GM12873 (cell line): ENCODE measurements around the gene VAC14.

ENCODE experiments used
- TF ChIP-seq, protein P1 (sequence below): IDR thresholded peaks from 2 replicates; pipeline ENCODE4 v1.5.1; 2012; ENCODE audit warnings: low read depth, mild to moderate bottlenecking, moderate library complexity, low read length, control low read depth; ENCODE audit not compliant: insufficient read depth; ENCODE audit errors: missing control alignments

Gene VAC14

DNA sequence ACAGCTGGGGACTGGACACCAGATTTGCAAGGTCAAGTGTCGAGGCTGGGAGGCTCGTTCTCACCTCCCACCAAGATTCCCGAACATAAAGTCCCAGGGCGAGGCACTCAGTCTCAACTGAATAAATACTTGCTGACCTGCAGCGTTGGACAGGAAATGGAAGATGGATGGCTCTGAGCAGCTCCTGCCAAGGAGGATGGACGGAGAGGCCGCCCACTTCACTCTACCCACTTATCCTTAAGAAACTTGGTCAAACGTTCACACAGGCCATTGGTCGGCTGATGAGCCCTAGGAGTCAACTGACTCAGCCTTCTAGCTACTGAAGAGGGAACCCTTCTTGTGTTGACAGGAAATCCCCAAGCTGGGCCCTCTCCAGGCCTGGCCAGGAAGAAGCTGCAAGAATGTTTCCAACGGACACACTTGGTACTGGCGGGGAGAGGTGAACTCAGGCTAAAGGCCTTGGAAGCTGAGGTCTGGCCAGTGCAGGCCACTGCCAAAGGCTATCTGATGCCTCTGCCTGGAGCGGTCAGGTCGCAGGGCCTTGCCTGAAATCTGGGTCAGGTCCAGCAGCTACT lies 50.0 kb downstream of the VAC14 start:
- TF ChIP-seq, protein P1, sequence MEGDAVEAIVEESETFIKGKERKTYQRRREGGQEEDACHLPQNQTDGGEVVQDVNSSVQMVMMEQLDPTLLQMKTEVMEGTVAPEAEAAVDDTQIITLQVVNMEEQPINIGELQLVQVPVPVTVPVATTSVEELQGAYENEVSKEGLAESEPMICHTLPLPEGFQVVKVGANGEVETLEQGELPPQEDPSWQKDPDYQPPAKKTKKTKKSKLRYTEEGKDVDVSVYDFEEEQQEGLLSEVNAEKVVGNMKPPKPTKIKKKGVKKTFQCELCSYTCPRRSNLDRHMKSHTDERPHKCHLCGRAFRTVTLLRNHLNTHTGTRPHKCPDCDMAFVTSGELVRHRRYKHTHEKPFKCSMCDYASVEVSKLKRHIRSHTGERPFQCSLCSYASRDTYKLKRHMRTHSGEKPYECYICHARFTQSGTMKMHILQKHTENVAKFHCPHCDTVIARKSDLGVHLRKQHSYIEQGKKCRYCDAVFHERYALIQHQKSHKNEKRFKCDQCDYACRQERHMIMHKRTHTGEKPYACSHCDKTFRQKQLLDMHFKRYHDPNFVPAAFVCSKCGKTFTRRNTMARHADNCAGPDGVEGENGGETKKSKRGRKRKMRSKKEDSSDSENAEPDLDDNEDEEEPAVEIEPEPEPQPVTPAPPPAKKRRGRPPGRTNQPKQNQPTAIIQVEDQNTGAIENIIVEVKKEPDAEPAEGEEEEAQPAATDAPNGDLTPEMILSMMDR: no peak

DNA sequence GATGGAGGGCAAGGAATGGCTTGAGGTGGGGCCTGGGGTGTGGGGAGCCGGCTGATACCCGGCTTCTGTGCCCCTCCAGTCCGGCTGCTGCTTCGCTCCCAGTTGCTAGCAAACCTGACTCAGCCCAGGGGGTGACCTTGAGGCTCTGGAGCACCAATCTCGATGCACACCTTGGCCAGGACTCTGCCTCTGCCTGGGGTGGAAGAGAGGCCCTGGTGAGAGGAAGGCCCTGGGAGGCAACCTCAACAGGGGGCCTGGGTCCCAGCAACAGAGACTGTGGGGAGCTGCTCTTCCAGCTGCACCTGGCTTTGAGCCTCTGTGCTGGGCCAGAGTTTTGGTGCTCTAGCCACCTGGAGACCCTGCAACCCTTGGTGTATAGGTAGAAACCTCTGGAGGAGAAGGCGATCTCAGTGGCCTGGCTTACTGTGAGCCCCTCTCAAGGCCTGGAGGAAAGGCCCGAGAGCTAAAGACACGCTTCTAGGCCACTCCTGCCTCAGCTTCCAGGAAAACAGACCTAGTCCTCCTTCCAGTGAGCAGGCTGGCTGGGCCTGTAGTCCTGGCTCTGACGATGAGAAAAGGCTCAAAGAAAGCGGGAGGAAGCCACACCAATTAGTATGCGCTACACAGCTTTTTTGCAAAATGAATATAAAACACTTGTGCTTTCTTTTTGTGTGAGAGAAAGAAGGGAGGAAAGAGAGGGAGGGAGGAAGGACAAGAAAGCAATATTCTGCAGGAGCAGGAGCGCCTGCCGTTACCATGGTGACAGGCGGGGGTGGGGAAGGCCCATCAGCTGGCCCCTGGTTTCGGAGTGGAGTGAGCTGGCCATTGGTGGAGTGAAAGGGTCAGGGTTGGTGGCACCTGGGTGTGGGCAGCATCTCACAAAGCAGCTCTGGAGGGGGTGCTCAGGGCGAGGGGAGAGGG lies 51.0 kb downstream of the VAC14 start:
- TF ChIP-seq, protein P1: no peak

DNA sequence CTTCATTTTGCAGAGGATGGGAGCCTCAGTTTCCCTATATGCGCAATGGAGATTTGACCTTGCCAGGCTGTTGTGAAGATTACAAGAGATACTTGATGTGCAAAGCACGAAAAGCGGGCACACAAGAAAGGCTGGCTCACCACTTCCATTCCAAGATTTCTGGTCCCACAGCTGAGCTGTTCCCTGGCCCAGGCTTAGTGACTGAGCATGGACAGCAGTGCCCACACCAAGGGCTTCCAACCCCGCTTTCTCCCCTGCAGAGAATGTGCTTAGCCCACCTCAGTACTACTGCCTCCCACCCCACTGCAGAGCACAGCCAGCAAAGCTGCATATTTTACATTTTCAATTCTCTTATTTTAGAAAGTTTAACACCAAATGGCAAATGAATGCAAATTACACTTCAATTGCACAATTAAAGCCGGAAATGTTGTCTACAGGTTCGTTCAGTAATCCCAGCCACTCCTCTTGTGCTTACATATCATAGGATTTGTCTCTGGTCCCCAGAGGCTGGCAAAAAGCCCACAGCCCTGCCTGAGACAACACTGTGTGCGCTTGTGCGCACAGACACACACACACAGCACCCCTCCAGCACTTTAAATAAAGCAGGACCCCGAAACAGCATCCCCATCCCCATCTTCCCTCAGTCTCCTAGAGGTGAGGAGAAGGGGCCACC lies 51.8 kb downstream of the VAC14 start:
- TF ChIP-seq, protein P1: no peak

DNA sequence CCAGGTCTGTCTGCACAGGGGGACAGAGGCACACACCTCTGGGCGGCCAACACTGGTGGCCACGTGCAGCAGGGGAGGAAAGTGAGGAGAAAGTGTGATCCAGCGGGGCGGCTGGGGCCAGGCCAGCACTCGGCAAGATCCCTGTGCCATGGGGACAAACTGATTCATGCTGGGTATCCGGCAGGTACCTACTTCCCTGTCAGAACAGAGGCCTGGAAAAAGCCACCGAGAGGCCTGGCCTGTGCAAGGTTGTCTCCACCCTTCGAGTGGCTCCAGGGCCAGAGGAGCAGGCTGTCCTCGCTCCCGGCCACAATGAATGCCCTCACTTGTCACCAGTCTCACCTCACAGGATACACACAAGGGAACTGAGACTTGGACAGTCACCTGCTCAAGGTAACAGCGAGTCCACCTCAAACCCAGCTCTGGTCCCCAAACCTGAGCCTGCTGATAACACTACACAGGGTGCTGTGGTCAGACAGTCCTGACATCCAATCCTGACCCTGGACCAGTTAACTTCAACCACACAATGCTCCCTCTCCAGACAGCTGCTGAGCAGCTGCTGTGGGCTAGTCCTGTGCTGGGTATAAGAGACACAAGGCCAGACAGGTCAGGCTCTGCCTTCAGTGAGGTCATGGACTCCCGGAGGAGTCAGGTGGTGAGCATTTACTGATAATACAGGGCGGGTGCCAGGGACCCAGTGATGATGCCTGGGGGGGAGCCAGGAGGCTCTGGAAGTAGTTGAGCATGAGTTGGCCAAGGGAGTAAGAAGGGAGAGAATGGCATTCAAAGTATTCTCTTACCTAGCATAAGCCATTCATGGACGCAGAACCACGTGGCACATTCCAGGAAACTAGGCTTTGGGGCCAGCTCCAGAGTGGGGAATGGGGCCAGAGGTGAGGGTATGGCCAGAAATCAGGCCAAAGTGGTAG lies 53.0 kb downstream of the VAC14 start:
- TF ChIP-seq, protein P1: no peak

DNA sequence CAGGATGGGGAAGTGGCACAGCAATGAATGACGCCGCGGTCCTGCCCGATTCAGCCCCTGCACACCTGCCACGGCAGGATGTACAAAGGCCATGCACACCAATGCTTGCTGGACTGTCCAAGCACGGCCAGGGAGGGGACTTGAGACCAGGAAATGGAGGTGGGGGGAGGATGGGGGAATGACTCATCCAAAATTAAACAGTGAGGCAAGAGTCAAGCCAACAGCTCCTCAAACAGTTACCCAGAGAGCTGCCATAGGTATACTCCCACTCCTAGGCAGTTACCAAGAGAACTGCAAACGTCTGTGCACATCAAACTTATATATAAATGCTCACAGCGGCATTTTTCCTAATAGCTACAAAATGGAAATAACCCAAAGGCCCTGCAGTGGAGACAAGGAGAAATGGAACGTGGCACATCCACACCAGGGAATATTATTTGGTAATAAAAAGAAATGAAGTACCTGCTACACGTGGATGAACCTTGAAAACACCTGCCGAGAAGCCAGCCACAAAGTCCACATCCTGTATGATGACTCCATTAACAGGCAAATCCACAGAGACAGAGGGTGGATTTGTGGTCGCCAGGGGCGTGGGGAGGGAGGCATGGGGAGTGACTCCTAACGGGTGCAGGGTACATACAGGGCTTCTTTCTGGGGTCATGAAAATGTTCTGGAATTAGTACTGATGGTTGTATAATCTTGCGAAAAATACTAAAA lies 54.1 kb downstream of the VAC14 start:
- TF ChIP-seq, protein P1: no peak

DNA sequence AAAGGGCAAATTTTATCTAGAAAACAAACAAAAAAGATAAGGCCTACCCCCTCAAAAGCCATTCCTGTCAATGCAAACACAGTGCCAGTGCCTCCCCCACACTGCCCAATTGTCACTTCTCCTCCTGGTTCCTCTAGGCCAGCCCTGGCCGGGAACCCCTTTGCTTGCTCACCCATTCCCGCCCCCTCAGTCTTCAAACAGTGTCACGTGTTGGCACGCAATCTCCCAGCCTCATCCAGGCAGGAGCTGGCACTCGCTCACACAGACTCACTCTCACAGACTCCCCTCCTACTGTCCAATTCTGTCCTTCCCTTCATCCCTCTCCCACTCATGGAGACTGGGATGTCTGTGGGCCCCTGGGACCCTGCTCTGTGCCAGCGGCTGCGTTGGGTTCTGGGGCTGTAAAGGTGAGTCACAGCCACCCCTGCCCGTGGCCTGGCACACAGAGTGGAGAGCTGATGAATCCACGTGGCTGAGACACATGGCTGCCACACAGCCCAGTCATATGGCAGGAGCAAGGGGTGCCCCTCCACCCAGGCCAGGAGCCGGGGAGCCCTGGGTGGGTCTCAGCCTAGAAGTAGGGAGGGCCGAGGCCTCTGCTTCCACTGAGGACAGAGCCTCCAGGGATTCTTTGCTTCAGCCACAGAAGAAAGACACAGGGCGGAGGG lies 54.8 kb downstream of the VAC14 start:
- TF ChIP-seq, protein P1: no peak
